GM21576 (cell line): ENCODE results near the gene GJD4.

Experiments used
- ATAC-seq: cut with Tn5 transposase; IDR thresholded peaks from one replicate; pipeline ENCODE4 v1.9.1; 2021; ENCODE audit warnings: mild to moderate bottlenecking, moderate library complexity; ENCODE audit not compliant: unreplicated experiment

Gene GJD4

GRCh38 chr10:35644050-35644950 is 39.2 kb downstream of the GJD4 start:
- ATAC-seq, result no peak

DNA sequence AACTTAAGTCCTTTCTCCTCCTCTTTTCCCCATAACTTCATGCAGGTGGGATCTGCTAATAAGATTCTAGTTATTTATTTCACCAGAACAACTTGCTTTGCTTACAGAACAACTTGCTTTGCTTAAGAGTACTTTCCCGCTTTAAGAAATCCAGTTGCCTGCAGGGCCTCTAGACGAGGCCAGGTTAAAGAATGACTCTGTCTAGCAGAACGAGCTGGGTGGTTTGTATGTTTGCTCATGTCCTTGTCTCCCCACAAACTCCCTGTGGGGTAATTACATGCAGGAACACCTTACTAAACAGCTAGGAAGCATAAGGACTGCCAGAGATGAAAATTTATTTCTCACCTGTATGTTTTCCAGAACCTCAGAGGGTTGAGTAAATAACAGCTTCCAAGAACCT is 45.8 kb downstream of the GJD4 start:
- ATAC-seq, result no peak

GRCh38 chr10:35652824-35653223 is 47.7 kb downstream of the GJD4 start:
- no peak for ATAC-seq

DNA sequence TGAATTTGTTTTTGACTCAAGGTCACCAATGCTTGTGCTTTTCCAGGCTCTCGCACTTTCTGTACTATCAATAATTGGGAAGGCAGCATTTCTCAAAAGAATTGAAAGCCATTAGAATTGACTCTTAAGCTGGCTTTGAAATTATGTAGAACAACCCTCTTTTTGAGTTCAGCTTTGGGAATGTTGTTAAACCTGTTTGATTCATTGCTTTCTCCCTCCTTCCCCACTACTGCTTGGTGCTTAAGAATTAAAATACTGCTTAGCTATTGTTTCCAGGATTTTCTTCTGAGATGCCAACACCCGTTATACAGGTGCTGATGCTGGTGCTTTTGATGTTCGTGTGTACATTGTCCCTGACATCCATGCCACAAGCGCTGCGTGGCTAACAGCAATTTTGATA is 52.5 kb downstream of the GJD4 start:
- no peak for ATAC-seq
